ENCODE measurements around the gene NLGN1.

- TF ChIP-seq, protein P1, sequence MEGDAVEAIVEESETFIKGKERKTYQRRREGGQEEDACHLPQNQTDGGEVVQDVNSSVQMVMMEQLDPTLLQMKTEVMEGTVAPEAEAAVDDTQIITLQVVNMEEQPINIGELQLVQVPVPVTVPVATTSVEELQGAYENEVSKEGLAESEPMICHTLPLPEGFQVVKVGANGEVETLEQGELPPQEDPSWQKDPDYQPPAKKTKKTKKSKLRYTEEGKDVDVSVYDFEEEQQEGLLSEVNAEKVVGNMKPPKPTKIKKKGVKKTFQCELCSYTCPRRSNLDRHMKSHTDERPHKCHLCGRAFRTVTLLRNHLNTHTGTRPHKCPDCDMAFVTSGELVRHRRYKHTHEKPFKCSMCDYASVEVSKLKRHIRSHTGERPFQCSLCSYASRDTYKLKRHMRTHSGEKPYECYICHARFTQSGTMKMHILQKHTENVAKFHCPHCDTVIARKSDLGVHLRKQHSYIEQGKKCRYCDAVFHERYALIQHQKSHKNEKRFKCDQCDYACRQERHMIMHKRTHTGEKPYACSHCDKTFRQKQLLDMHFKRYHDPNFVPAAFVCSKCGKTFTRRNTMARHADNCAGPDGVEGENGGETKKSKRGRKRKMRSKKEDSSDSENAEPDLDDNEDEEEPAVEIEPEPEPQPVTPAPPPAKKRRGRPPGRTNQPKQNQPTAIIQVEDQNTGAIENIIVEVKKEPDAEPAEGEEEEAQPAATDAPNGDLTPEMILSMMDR (IDR thresholded peaks at IDR 0.05; ENCODE audit: low read depth, low read length), result no peak
- TF ChIP-seq POLR2A (IDR thresholded peaks at IDR 0.05; ENCODE audit: extremely low read depth, insufficient read length), result no peak
Observed at GRCh38 chr3:173465898-173466678, 68.5 kb downstream of the NLGN1 start.

All from NB4 (cell line).